Stimulated activated CD4-positive, alpha-beta T cell treated with anti-CD3 and anti-CD28 coated beads, Interleukin-4, amount 100 ng/mL, for 24 hours (primary cell): ENCODE results near the gene MEGF6.

ENCODE experiments used
- DNase-seq: peaks from one replicate; pipeline ENCODE4 v3.0.0-alpha.2; 2020

Gene MEGF6

DNA sequence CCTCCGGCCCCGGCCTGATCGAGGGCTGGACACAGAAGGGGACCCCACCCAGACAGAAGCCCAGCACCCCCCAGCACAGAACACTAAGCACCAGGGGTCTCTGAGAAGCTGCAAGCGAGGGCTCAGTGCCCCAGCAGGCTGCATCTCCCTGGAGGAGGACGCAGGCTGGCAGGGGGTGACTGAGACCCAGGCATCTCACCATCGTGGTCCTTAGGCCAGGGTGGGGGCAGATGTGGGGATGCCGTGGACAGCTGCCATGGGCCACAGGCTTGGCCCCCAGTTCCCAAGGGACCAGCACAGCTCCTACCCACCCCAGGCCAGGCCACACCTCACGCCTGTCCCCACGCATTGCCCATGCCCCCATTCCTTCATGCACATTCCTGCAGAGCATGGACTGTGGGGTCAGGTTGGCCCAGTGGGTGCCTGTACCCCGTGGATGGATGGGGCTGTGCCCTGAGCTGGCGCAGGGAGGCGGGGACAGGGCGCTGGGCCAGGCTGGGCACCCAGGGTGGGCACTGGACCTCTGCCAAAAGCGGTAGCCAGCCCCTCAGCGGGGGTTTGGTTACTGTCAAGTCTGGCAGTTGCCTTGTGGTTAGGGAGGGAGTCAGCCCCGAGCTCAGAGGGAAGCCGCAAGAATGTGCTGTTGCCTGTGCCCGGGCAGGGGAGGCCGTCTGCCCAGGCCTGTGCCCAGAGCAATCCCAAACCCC, 95.4 kb downstream of the MEGF6 start:
- DNase-seq = no peak

- no peak for DNase-seq
These were observed 96.0 kb downstream of the MEGF6 start for GRCh38 chr1:3515272-3515671.

DNA sequence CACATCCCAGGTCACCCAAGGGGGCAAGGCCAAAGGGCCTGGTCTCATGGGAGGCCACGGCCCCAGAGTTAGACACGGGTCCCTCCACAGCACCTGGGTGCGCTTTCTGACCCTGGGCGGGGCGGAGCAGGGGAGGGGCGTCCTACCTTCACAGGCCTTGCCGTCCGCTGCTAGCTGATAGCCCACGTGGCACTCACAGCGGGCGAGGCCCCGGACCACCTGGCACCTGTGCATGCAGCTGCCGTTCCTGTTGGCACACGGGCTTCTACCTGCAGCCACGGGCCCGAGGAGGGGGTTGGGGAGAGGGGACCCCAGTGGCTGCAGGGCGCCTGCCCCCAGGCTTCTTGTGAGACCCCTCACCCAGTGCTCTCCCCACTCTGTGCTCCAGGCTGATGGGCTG, 96.9 kb downstream of the MEGF6 start:
- no peak for DNase-seq

- no peak for DNase-seq
These were observed 99.5 kb downstream of the MEGF6 start for GRCh38 chr1:3511856-3512255.

GRCh38 chr1:3511306-3511705, 100.0 kb downstream of the MEGF6 start:
- DNase-seq = no peak

DNA sequence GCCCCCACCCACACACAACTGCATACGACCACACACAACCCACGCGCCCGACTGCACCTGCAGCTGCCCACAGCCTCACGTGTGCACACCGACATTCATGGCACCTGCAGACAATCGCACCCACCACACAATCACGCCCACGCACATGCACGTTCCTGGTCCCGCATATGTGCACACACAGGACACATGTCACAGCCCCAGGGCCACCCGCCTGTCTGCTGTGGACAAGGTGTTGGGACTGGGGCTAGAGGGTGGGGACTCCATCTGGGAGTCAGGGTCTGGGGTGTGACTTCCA, 100.4 kb downstream of the MEGF6 start:
- DNase-seq = no peak

GRCh38 chr1:3510136-3510955, 101.0 kb downstream of the MEGF6 start:
- no peak for DNase-seq

GRCh38 chr1:3509721-3510120, 101.6 kb downstream of the MEGF6 start:
- DNase-seq = no peak

DNA sequence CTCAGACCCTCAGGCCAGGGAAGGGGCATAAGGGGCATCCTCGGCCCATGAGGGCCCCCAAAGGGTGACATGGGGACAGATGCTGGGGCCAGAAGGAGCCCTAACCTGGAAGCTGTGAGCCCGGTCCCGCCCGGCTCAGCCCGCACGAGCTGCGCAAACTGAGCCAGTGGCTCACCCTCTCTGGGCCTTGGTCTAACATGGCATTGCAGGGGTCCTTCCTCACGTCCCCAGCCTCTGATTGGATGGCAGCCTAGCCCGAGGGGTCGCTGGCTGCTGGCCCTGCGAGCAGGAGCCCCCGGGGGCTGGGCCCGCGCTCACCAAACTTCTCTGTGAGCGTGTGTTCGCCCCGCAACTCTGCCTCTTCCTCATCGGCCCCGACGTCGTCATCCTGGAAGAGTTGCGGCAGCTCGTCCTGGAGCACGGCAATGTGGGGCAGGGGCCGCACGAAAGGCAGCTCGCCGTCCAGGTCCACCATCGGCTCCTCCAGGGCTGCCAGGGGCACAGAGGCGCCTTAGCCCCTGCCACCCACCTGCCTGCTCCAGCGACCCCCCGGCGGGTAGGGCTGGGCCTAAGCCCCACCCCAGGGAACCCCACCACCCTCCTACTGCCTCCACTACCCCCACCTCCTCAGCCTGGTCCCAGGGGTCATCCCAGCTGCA, 102.4 kb downstream of the MEGF6 start:
- DNase-seq = no peak

DNA sequence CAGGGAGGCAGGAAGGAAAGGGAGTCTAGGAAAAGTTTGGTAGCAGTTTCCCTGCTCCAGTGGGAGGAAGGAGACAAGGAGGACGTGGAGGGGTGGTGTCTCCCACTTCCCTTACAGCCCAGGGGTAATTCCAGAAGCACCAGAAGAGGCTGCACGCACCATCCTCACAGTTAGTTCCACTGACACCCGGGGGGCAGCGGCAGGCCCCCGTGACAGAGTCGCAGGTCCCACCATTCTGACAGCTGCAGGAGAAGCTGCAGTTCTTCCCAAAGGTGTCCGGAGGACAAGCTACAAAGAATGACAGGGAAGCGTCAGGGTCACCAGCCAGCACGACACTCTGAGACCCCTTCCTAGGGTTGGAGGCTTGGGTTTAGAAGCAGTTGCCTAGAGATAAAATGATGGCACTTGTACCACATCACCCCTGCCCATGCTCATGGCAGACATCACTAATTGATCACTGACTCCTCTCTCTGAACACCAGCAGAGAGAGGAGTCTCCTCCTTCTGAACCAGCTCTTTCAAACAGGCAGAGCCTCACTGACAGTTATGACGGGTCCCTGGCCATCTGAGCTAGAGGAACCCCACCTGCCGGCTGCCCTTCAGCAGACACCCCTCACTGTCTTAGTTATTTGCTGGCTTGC, 103.6 kb downstream of the MEGF6 start:
- no peak for DNase-seq

DNA sequence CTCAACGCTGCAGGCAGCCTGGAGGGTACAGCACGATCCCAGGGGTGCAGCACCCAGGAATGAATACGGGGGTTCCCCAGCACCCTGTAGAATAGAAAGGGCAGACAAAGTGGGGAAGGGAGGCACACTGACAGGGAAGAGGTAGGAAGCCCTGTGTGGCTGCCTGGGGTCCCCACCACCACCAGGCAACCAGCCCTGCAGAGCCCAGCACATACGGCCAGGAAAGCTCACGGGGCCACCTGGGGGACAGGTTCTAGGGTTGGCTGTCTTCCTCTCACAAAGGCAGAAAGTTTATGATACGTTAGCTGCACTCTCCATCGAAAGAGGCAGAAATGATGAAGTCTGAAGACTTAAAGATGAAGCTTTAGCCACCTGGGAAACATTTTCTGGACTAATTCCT, 104.4 kb downstream of the MEGF6 start:
- DNase-seq = no peak

GRCh38 chr1:3506041-3506440, 105.3 kb downstream of the MEGF6 start:
- no peak for DNase-seq

GRCh38 chr1:3505161-3505560, 106.1 kb downstream of the MEGF6 start:
- DNase-seq = no peak

- DNase-seq = no peak
These were observed 106.5 kb downstream of the MEGF6 start for GRCh38 chr1:3504822-3505153.

GRCh38 chr1:3504151-3504821, 107.0 kb downstream of the MEGF6 start:
- no peak for DNase-seq

- DNase-seq = no peak
These were observed 107.8 kb downstream of the MEGF6 start for GRCh38 chr1:3503525-3503886.

DNA sequence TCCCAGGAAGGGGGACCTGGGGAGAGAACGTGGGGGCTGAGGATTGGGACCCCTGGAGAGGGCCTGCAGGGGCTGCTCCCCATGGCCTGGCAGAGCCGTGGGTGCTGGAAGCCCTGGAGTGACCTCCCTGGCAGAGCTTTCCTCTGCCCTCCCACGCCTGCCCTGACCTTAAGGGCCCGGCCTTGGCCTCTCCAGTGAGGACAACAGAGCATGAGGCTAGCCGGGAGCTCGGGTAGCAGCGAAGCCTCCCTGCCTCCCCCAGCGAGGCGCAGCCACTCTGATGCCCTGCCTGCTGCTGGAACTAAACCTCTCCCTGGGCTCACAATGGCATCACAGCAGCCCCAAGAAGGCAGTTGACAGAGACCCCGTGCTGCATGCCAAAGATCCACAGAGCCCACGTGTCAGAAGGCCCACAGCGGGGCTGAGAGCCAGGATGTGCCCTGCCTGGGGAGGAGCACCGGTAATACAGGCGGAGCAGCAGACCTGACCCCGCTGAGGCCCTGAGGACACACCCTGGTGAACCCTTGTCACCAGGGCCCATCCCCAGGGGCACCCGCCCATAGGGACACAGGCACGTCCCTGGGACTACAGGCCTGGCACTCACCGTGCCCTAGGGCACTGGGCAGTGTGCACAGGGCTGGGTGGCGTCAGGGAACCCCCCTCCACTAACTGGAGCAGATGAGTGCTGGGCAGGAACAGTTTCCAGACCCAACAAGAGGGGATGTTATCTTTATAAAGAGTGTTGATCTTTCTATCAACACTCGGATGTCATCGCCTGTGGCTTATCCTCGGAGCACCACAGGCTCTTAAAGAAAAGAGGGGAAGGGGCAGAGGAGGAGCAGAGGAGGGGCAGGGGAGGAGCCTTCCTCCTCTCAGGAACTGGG, 108.4 kb downstream of the MEGF6 start:
- DNase-seq = no peak

DNA sequence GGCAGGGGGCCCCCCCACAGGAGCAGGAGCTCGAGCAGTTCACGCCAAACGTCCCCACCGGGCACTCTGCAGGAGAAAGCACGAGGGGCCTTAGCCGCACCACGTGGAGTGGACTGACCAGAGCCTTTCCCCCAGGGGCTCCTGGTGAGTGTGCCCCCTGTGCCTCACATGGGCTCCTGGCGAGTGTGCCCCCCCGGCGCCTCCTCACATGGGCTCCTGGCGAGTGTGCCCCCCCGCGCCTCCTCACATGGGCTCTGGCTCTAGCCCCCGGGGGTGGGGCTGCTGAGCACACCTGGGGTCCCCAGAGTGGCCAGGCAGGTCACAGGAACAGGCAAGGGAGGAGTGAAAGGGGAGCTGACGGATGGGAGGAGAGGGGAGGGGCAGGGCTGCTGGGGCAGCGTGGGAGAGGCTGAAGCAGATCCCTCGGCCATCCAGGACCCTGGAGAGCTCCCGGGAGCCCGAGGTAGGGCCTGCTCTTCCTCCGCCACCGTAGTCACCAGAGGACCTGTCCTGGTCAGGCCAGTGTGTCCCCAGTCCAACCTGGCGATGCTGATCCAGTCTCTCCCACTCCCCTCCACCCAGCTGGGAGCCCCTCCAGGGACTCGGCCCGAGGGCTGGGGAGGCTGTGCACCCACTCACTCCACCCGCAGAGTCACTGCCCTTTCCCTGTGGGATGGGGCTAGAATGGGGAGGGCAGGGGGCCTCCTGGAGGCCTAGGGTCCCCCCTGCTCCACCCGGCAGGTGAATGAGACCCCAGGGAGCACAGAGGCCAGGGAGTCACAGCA, 109.3 kb downstream of the MEGF6 start:
- DNase-seq = peak; percentile 29

DNA sequence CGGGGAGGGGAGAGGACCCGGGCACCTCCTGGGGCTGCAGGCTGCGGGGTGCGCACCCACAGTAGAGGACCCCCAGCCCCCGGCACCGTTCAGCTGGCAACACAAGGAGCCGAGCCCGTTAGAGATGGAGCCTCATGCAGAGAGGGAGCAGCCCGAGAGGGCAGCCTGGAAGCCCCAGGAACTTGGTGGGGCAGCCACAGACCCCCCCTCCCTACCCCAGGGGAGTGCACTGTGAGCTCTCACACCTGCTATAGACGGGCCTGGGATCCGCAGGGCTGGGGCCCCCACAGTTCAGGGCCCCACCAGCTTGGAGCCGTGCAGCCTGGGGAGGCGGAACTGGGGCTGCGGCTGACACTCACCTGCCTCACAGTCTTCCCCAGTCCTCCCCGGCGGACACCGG, 109.9 kb downstream of the MEGF6 start:
- no peak for DNase-seq

DNA sequence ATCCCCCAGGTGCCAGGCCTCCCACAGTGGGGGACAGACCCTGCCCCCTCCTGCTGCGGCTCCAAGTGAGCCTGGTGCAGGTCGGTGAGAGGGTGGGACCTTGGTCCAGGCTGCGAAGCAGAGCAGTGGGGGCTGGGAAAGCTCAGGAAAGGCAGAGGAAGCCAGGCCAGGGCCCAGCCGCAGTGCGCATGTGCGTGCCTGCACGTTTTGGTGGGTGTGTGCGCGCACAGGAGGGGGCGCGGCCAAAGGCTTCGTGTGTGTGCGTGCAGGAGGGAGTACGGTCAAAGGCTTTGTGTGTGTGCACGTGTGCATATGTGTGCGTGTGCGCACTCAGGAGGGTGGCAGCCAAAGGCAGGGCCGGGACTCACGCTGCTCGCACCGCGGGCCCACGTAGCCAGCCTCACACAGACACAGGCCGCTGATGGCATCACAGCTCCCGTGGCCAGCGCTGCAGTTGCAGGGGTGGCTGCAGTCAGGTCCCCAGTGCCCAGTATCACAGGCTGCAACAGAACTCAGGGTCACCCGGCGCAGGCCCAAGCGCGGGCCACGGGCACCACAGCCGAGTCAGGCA, 111.0 kb downstream of the MEGF6 start:
- DNase-seq = no peak

GRCh38 chr1:3499611-3500010, 111.7 kb downstream of the MEGF6 start:
- no peak for DNase-seq
